ENCODE results near the gene PIEZO2.

The PIEZO2 gene

GRCh38 chr18:11035814-11036495 lies 113.4 kb downstream of the PIEZO2 start:
- Mint-ChIP-seq H3K27ac (peak overlapping the region in 1 of 3 experiments; percentile 36), H3K4me3 (no peak overlapping the region), H3K27me3 (ENCODE audit: low read depth) (no peaks in the 10 kb centered on the region), H3K36me3 (ENCODE audit: low read depth) (no peaks in the 10 kb centered on the region), H3K9me3 (no peaks in the 10 kb centered on the region), H3K4me1 (peaks cover 32% of the 10 kb centered on the region)
- TF ChIP-seq CTCF (IDR thresholded peaks at IDR 0.05; ENCODE audit: unreplicated experiment in 3 of 3): no peak

GRCh38 chr18:11035376-11035775 lies 114.0 kb downstream of the PIEZO2 start:
- Mint-ChIP-seq H3K9me3 (no peaks in the 10 kb centered on the region), H3K27me3 (ENCODE audit: low read depth) (no peaks in the 10 kb centered on the region), H3K4me1 (peaks cover 32% of the 10 kb centered on the region), H3K36me3 (ENCODE audit: low read depth) (no peaks in the 10 kb centered on the region), H3K27ac (peak overlapping the region in 2 of 3 experiments; percentile 35 to 41), H3K4me3 (no peak overlapping the region)
- no peak for TF ChIP-seq CTCF (IDR thresholded peaks at IDR 0.05; ENCODE audit: unreplicated experiment in 3 of 3)

GRCh38 chr18:11034884-11035283 lies 114.5 kb downstream of the PIEZO2 start:
- no peak overlapping the region for H3K4me3 Mint-ChIP-seq
- H3K36me3 Mint-ChIP-seq (ENCODE audit: low read depth): no peaks in the 10 kb centered on the region
- peaks cover 32% of the 10 kb centered on the region for H3K4me1 Mint-ChIP-seq
- H3K27me3 Mint-ChIP-seq (ENCODE audit: low read depth): no peaks in the 10 kb centered on the region
- no peaks in the 10 kb centered on the region for H3K9me3 Mint-ChIP-seq
- peak overlapping the region in 1 of 3 experiments; percentile 35 for H3K27ac Mint-ChIP-seq
- no peak for TF ChIP-seq CTCF (IDR thresholded peaks at IDR 0.05; ENCODE audit: unreplicated experiment in 3 of 3)

- Mint-ChIP-seq H3K36me3 (ENCODE audit: low read depth) (no peaks in the 10 kb centered on the region), H3K27me3 (ENCODE audit: low read depth) (peaks cover 3% of the 10 kb centered on the region), H3K4me1 (peaks cover 32% of the 10 kb centered on the region), H3K4me3 (no peak overlapping the region), H3K9me3 (no peaks in the 10 kb centered on the region), H3K27ac (no peak overlapping the region)
- no peak for TF ChIP-seq CTCF (IDR thresholded peaks at IDR 0.05; ENCODE audit: unreplicated experiment in 3 of 3)
Measured at GRCh38 chr18:11033503-11033902, 115.9 kb downstream of the PIEZO2 start.

GRCh38 chr18:11031966-11032365 lies 117.4 kb downstream of the PIEZO2 start:
- H3K9me3 Mint-ChIP-seq: no peaks in the 10 kb centered on the region
- no peaks in the 10 kb centered on the region for H3K36me3 Mint-ChIP-seq (ENCODE audit: low read depth)
- H3K27me3 Mint-ChIP-seq (ENCODE audit: low read depth): peaks cover 3% of the 10 kb centered on the region
- H3K4me1 Mint-ChIP-seq: peaks cover 18% of the 10 kb centered on the region
- TF ChIP-seq CTCF (IDR thresholded peaks at IDR 0.05; ENCODE audit: unreplicated experiment in 3 of 3): no peak
- no peak overlapping the region for H3K27ac Mint-ChIP-seq
- H3K4me3 Mint-ChIP-seq: no peak overlapping the region

- peaks cover 3% of the 10 kb centered on the region for H3K27me3 Mint-ChIP-seq (ENCODE audit: low read depth)
- no peak overlapping the region for H3K4me3 Mint-ChIP-seq
- H3K4me1 Mint-ChIP-seq: no peaks in the 10 kb centered on the region
- TF ChIP-seq CTCF (IDR thresholded peaks at IDR 0.05; ENCODE audit: unreplicated experiment in 3 of 3): no peak
- no peaks in the 10 kb centered on the region for H3K9me3 Mint-ChIP-seq
- no peaks in the 10 kb centered on the region for H3K36me3 Mint-ChIP-seq (ENCODE audit: low read depth)
- no peak overlapping the region for H3K27ac Mint-ChIP-seq
Measured at GRCh38 chr18:11029021-11029420, 120.3 kb downstream of the PIEZO2 start.

Measured in nephron (organoid).